HL-60/S4 treated with phorbol 12-myristate 13-acetate at 8.2 ng/mL for 4 days and 3 days (cell line): Measurements from ENCODE around the gene MRGPRD.

Experiments used
- in situ Hi-C: fragments of 300-500 bp; cut with MboI; formaldehyde crosslinking; loops from 2 replicates; pipeline ENCODE4 v1.15.0; 2022; ENCODE audit warnings: low sequenced_read_pairs

MRGPRD gene

DNA sequence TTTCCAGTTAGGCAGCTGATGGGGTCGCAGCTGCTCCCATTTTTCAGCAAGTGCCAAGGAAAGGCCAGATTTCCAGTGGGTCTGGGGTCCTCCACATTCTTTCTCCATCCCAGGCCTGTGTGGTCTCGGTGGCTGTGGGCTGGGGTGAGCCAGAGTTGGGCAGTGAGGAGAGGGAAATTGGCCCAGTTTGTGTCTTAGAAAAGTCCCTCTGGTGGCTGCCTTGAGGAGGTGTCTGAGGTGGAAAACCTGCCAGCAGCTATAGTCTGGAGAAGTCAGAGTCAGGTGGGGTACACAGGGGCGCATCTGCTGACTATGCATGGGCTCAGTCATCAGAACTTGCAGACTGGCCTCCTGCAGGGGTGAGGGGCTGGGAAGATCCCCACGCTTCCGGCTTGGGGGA is 30.5 kb downstream of the MRGPRD start:
- in situ Hi-C loops: no loop called here

- in situ Hi-C loops: no loop called here
Measured at GRCh38 chr11:68948935-68949334, 31.9 kb downstream of the MRGPRD start.

DNA sequence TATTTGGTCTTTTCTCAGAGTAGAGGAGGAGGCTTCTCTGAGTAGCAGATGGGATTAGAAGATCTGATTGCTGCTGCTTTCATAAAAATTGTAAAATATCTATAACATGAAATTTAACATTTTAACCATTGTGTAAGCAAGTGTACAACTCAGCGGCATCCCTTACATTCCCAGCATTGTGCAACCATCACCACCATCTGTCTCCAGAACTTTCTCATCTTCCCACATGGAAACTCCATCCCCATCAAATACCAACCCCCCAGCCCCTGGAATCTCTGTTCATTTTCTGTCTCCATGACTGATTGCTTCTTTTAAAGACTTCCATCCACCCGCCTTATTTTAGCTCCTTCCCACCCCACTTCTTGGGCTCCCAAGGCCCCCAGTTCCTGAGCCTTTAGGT is 32.3 kb downstream of the MRGPRD start:
- in situ Hi-C loops: no loop called here

DNA sequence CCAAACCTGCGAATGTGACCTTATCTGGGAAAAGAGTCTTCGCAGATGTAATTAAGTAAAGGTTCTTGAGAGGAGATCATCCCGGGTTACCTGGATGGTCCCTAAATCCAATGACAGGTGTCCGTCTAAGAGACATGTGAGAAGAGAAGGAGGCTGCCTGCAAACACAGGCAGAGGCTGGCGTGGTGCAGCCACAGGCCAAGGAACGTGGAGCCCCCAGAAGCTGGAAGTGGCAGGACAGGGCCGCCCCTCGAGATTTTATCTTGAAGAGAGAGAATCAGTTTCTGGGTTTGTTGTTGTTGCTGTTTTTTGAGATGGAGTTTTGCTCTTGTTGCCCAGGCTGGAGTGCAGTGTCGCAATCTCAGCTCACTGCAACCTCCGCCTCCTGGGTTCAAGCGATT is 33.6 kb downstream of the MRGPRD start:
- in situ Hi-C loops: no loop called here

- in situ Hi-C loops: no loop called here
Measured at GRCh38 chr11:68946416-68947090, 34.2 kb downstream of the MRGPRD start.

GRCh38 chr11:68942751-68943271 is 38.0 kb downstream of the MRGPRD start:
- in situ Hi-C loops: no loop called here

DNA sequence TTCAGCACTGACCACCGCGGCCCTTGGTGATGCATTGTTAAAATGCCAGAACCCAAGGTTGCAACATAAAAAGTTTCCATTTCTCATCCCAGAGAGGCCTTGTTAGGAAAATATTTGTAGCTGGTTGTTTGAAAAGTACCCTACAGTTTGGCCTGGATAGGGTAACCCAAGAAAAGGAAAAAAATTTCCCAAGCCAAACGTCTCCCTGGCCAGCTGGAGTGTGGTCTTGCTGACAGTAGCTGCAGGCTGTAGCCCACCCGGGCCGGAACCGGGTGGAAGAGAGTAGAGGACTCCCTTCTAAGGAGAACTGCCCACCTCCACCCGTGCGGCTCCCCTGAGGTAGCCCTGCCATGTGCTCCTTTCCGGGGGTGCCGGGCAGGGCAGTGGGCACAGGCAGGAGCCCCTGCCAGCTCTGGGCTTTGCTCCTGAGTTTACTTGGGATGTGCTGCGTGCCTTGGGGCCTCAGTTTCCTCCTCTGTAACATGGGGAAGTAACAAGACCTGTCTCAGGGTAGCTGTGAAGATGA is 38.6 kb downstream of the MRGPRD start:
- in situ Hi-C loops: no loop called here

DNA sequence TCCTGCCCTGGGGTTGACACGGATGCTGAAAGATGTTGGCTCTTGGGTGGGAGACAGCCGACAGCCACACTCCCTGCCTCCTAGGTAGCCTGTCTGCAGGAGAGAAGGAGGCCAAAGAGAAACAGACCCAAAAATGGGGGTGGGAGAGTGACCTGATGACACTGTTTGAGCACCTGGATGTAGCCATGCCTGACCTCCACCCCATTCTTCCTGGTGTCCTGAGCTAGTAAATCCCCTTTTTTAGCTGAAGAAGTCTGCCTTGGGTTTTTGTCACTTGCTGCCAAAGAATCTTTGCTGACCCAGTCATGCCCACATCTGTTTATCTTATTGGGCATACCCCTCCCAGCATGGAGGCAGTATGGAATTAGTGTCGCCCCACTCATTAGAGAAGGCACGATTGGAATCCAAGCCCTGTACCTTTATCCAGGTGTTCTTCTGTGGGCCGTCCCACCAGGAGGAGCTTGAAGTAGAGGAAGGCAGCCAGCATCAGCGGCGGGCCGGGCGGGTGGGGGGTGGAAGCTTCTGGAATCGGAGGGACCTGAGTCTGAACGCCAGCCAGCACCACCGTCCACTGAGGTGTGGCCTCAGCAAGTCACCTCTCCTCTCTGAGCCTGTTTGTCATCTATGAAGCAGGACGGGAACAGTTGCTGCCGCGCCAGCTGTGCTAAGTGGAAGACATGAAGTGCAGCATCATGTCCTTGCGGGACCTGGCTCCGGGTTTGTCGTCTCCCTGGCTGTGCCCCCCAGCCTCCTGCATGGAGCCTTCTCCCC is 39.3 kb downstream of the MRGPRD start:
- in situ Hi-C loops: no loop called here

GRCh38 chr11:68940651-68941323 is 40.0 kb downstream of the MRGPRD start:
- in situ Hi-C loops: no loop called here

- in situ Hi-C loops: no loop called here
Measured at GRCh38 chr11:68939583-68940555, 40.9 kb downstream of the MRGPRD start.

DNA sequence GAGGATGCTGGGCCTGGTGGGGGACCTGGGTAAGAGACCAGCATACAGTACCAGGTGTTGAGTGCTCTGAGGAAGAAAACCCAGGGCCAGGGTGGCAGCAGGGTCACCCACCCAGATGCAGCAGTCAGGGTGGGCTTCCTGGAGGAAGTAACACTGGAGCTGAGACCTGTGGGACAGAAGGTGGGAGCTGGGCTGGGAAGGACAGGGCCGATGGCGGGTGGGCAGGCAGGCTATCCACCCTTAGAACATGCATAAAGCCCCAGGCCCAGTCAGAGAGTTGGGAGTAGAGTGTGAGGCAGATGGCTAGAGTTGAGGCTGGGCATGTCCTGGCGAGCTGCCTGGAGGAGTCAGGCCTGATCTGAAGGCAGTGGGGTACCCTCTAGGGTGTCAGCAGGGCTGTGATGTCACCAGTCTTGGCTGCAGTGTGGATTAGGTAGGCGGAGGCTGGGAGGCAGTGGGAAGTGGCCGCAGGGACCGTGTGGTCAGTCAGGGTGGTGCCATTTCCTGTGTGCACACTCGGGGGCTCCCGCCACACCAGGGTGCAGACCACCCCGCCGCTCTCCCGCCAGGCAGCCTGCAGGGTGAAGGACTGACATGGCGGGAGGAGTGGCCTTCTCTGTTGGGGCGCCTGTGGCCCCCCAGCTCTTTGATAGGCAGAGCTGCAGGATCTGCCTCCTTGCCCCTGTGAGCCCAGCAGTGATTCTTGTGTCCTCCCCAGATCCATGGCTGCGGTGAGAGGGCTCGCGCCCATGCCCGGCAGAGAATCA is 41.8 kb downstream of the MRGPRD start:
- in situ Hi-C loops: no loop called here

DNA sequence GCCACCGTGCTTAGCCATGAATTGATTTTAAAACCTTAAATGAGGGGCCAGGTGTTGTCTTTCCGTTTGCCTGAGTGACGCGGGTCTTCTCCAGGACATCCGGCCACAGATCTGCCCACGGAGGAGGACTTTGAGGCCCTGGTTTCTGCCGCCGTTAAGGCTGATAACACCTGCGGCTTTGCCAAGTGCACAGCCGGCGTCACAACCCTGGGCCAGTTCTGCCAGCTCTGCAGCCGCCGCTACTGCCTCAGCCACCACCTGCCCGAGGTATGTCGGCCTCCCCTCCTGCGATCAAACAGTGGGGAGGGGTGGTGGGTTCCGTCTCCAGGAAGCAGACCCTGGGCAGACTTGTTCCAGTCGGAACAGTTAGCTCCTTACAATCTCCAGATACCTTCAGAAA is 42.7 kb downstream of the MRGPRD start:
- in situ Hi-C loops: no loop called here

DNA sequence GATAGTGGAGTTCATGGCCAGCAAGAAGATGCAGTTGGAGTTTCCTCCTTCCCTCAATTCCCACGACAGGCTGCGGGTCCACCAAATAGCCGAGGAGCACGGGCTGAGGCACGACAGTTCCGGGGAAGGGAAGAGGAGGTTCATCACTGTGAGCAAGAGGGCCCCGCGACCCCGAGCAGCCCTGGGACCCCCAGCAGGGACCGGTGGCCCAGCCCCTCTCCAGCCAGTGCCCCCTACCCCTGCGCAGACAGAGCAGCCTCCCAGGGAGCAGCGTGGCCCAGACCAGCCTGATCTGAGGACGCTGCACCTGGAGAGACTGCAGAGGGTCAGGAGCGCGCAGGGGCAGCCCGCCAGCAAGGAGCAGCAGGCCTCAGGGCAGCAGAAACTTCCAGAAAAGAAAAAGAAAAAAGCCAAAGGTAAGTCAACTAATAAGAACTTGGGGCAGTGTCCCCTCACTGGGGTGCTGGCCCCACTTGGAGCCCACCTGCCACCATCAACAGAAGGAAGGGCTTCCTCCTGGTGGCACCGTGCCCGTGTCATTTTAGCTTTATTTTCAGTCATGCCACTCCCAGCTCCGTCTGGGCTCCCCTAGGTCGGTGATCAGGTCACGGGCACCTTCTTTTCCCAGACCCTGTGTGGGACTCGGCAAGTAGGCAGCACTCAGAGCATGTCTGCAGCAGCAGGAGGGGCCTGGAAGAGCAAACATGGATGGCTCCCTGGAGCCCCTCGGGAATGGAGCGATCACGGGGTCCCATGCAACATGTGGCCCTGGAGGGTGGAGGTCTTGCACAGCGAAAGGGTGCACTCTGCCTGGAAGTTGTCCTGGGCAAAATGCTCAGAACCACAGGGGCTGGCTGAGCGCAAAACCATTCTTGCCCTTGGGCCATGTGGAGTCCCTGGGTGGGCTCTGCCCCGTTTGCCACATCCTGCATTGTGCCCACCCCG is 43.8 kb downstream of the MRGPRD start:
- in situ Hi-C loops: no loop called here

DNA sequence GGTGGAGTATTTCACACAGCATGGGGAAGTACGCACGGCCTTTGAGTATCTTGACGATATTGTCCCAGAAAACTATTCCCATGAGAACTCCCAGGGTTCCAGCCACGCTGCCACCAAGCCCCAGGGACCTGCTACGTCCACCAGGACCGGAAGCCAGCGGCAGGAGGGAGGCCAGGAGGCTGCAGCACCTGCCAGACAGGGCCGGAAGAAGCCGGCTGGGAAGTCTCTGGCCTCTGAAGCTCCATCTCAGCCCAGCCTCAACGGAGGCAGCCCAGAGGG is 44.5 kb downstream of the MRGPRD start:
- in situ Hi-C loops: no loop called here

DNA sequence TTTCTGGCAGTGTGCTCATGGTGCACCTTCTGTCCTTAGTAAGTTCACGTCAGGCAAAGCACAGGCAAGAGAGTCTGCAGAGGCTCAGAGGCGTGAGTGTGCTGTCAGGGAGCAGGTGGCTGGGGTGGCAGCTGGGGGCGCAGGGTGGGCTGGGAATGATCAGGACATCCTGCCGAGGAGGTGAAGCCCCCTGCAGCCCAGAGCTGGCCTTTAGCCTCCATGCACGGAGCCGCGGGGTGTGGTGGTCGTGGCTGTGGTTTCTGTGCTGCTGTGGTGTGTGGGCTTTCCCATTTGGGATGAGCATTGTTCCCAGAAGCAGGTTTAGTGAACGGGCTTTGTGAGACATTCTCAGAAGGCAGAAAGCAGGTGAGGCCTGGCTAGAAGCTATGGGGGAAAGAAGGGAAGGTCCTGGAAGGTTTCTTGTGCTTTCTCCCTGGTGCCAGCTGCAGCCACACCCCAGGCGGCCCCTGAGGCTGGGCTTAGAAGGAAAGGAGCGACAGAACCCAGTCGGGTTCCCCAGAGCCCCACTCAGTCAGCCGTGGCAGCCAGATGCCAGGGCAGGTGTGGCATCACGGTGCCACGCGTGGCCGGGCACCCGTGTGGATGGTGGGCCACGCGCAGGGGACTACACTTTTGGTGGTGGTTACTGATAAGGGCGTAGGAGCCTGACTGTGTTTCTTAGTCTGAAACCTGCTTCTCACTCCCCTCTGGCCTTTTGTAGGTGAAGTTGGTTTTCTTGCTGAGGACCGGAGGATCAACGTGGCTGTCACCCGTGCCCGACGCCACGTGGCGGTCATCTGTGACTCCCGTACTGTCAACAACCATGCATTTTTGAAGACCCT is 45.0 kb downstream of the MRGPRD start:
- in situ Hi-C loops: no loop called here

DNA sequence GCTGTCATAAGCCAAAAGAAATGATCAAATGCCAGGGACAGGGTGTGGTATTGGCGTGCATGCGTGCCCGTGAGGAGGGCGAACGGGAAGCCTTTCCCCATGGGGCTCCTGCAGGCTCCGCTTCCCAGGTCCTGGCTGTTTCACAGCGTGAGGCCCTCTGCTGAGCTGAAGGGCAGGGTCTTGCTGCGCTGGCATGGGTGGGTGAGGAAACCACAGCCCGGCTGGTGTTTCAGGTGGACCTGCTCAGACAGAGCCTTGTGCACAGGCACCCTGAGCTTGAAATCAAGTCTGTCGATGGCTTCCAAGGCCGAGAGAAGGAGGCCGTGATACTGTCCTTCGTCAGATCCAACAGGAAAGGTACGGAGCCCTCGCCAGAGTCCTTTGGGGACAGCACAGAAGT is 45.7 kb downstream of the MRGPRD start:
- in situ Hi-C loops: no loop called here

DNA sequence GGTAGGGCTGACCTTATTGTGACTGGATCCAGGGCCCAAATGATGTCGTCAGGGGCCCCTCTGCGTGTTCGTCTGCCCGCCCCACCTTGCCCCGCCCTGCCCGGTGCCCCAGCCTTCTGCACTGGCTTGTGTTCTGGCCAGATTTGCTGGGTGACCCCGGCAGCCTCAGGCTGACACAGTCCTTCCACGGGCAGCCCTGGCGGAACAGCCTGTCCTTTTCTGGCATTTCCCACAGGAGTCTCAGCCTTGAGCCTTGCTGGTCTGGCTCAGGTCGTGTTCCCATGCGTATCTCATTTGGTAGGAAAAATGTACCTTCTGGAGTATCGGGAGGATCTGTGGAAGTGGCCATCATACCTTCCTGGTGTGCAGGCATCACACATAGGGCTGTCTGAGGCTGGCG is 46.1 kb downstream of the MRGPRD start:
- in situ Hi-C loops: no loop called here

DNA sequence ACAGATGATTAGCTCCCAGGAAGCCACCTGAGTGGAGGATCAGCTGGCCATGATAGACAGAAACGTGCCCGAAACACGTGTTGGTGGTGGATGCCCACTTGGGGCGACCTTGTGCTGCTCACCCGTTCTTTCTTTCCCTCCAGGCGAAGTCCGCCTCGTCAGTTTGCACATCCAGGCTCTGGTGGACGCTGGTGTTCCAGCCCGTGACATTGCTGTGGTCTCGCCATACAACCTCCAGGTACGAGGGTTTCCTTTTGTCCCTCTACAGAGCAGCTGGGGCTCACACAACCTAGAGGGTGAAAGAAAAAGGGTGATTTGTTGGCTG is 46.5 kb downstream of the MRGPRD start:
- in situ Hi-C loops: no loop called here
